Endothelial cell of umbilical vein (primary cell): Measurements from ENCODE around the gene PTCHD4. TPM values are rescaled to one million over a fixed set of nuclear protein-coding genes. Genes with fewer than 3 reads are reported as not detected.

Experiments used
- BruUV-seq: library from RNA; stranded (reverse); fragments of 400-500 nt; replicated peaks from 2 replicates; lab custom pipeline; 2021; lab: Mats Ljungman, UMichigan
- CTCF ChIA-PET: fragments of 300-600, 350-600 bp; sonication (Branson Sonifier 250); formaldehyde crosslinking; loops from one replicate; lab custom pipeline; 2021; ENCODE audit warnings: antibody characterized with exemption, inconsistent platforms; lab: Charles Lee
- POLR2A ChIA-PET: fragments of 300-600, 350-600 bp; sonication (Branson Sonifier 250); formaldehyde crosslinking; loops from one replicate; lab custom pipeline; 2021; ENCODE audit warnings: antibody characterized with exemption, inconsistent platforms; lab: Charles Lee
- DNase-seq: peaks from one replicate; pipeline ENCODE4 v3.0.0-alpha.2; 2011; ENCODE audit warnings: low read depth, low spot score
- FAIRE-seq: peaks from 2 replicates; lab custom pipeline; 2011; peaks lifted over from hg19 to GRCh38; lab: Jason Lieb, UNC
- H2AFZ ChIP-seq: 2 replicates; pipeline ENCODE4 v1.6.0; 2012; ENCODE audit warnings: low read depth, low read length, control low read depth, inconsistent platforms
- H3K27ac ChIP-seq: 2 replicates; pipeline ENCODE4 v1.5.1; 2011; ENCODE audit warnings: low read depth, mild to moderate bottlenecking, control low read depth, low read length, moderate library complexity; ENCODE audit not compliant: insufficient read depth
- H3K27me3 ChIP-seq, 2 experiments: 2 replicates each; pipeline versions ENCODE4 v1.6.0 to v1.6.1; 2011; ENCODE audit warnings: low read length in 2 of 2, mixed read lengths in 1 of 2; ENCODE audit not compliant: control insufficient read depth in 2 of 2, insufficient read depth in 2 of 2
- H3K36me3 ChIP-seq, 2 experiments: 2 replicates in 1 of 2; 3 replicates in 1 of 2; pipeline ENCODE4 v1.5.1; 2011; ENCODE audit warnings: low read length in 2 of 2, mild to moderate bottlenecking in 1 of 2, moderate library complexity in 1 of 2; ENCODE audit not compliant: control insufficient read depth in 2 of 2, insufficient read depth in 2 of 2; ENCODE audit errors: extremely low read depth in 1 of 2
- H3K4me1 ChIP-seq: 3 replicates; pipeline ENCODE4 v1.5.1; 2011; ENCODE audit warnings: mild to moderate bottlenecking, low read length; ENCODE audit not compliant: control insufficient read depth, insufficient read depth; ENCODE audit errors: extremely low read depth
- H3K4me2 ChIP-seq: 2 replicates; pipeline ENCODE4 v1.6.1; 2011; ENCODE audit warnings: low read length, control low read depth, mixed read lengths; ENCODE audit not compliant: insufficient read depth
- H3K4me3 ChIP-seq, 3 experiments: fragments of 200-600 bp in 1 of 3; sonication (generic), shearing (Covaris generic) in 1 of 3; replicated peaks in 1 of 3; 2 replicates each; pipeline ENCODE4 v1.5.1; 2011 to 2016; ENCODE audit warnings: control low read depth in 3 of 3, low read length in 3 of 3, mild to moderate bottlenecking in 2 of 3, inconsistent platforms in 1 of 3, low read depth in 1 of 3, moderate library complexity in 1 of 3; ENCODE audit not compliant: insufficient read depth in 1 of 3
- H3K79me2 ChIP-seq: 2 replicates; pipeline ENCODE4 v1.6.0; 2012; ENCODE audit warnings: low read length, inconsistent platforms; ENCODE audit not compliant: control insufficient read depth, insufficient read depth
- H3K9ac ChIP-seq: replicated peaks from 2 replicates; pipeline ENCODE3; 2011; ENCODE audit warnings: low read length, control low read depth; ENCODE audit not compliant: insufficient read depth; ENCODE audit errors: extremely low read depth
- H3K9me1 ChIP-seq: replicated peaks from 3 replicates; pipeline ENCODE4 v1.6.0; 2011; ENCODE audit warnings: mild to moderate bottlenecking, low read length; ENCODE audit not compliant: control insufficient read depth, insufficient read depth; ENCODE audit errors: extremely low read depth
- H3K9me3 ChIP-seq: replicated peaks from 2 replicates; pipeline ENCODE4 v1.5.1; 2012; ENCODE audit warnings: low read length, inconsistent platforms; ENCODE audit not compliant: control insufficient read depth, insufficient read depth
- H4K20me1 ChIP-seq: replicated peaks from 2 replicates; pipeline ENCODE3; 2011; ENCODE audit warnings: mild to moderate bottlenecking, low read length; ENCODE audit not compliant: control insufficient read depth, insufficient read depth; ENCODE audit errors: extremely low read depth
- EZH2 ChIP-seq: IDR thresholded peaks from 2 replicates; pipeline ENCODE4 v1.6.1; 2012; ENCODE audit warnings: borderline replicate concordance, low read depth, mild to moderate bottlenecking, moderate library complexity, low read length, inconsistent platforms; ENCODE audit not compliant: severe bottlenecking
- FOS ChIP-seq: IDR thresholded peaks from 2 replicates; pipeline ENCODE4 v1.6.1; 2011; ENCODE audit warnings: mild to moderate bottlenecking, low read length, moderate library complexity, borderline replicate concordance; ENCODE audit not compliant: insufficient read depth
- GATA2 ChIP-seq: IDR thresholded peaks from 2 replicates; pipeline ENCODE4 v1.7.0; 2011; ENCODE audit warnings: low read depth, mild to moderate bottlenecking, moderate library complexity, mixed read lengths, low read length; ENCODE audit not compliant: insufficient read length, insufficient read depth
- JUN ChIP-seq: IDR thresholded peaks from 2 replicates; pipeline ENCODE4 v1.6.1; 2011; ENCODE audit warnings: borderline replicate concordance, low read depth; ENCODE audit not compliant: insufficient read length, insufficient read depth
- MYC ChIP-seq: IDR thresholded peaks from one replicate; pipeline ENCODE4 v1.6.1; 2011; ENCODE audit warnings: mild to moderate bottlenecking, low read depth, low read length
- POLR2A ChIP-seq: IDR thresholded peaks from 2 replicates; pipeline ENCODE4 v1.6.1; 2012; ENCODE audit warnings: low read depth, mild to moderate bottlenecking, control low read depth, low read length
- POLR2AphosphoS5 ChIP-seq: IDR thresholded peaks from 2 replicates; pipeline ENCODE4 v1.6.1; 2012; ENCODE audit warnings: low read depth, mild to moderate bottlenecking, control low read depth, low read length, moderate library complexity; ENCODE audit not compliant: insufficient read depth
- dilution Hi-C: fragments of 300-500 bp; cut with MboI; formaldehyde crosslinking; loops from one replicate; pipeline ENCODE4 v1.15.0; 2019; ENCODE audit warnings: low sequenced_read_pairs; ENCODE audit not compliant: extremely low pct_ligation_motif_present
- intact Hi-C: fragments of 100-400 bp; cut with micrococcal nuclease; formaldehyde crosslinking; loops from one replicate; pipeline ENCODE4 v1.10.0; 2022
- polyA plus RNA-seq, 4 experiments: library from polyadenylated mRNA; depleted of rRNA in 3 of 4; stranded (reverse) in 3 of 4; unstranded in 1 of 4; fragments of >200 nt; gene quantifications; 2 replicates each; pipeline versions ENCODE4 v1.2.1 to v1.2.3, GENCODE V29; 2011 to 2012; ENCODE audit warnings: missing spikeins in 1 of 4
- total RNA-seq: library from RNA; stranded (reverse); gene quantifications from 2 replicates; pipeline ENCODE4 v1.2.3, GENCODE V29; 2021
- TF ChIP-seq, protein P1 (sequence below): IDR thresholded peaks from 2 replicates; pipeline ENCODE4 v1.6.1; 2011; ENCODE audit not compliant: insufficient read depth, insufficient read length
- TF ChIP-seq, protein P2 (sequence below), 2 donors: IDR thresholded peaks; 1 replicate in 1 of 2; 2 replicates in 1 of 2; pipeline ENCODE4 v1.5.1; 2011; ENCODE audit warnings: low read length in 2 of 2, mild to moderate bottlenecking in 2 of 2, moderate library complexity in 2 of 2, control low read depth in 1 of 2, inconsistent platforms in 1 of 2, low read depth in 1 of 2; ENCODE audit not compliant: insufficient read depth in 1 of 2; ENCODE audit errors: extremely low read depth in 1 of 2

Gene PTCHD4
- total and polyA plus RNA-seq, 2 donors (not counting 3 experiments of a cell fraction or from before 2014, with no cell fraction given): 1.3 to 2.0 TPM

DNA sequence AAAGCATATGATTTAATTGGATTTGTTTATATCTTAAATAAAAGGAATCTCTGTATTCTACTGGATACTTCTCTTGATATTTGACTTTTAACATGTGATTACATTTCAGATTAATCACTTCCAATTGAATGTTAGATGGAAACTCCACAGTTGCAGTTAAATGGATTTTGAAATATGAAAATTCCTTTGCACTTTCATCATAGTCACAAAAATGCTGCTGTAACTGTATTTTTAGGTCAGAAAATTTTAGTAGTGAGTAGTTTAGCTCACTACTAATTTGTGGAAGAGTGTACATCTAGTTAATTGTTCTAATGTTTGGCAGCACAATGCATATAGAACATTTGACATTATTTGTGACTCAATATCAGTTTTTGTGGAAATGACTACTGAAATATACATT, 26.8 kb downstream of the PTCHD4 start:
- Histone ChIP-seq H3K36me3 (no peaks in the 10 kb centered on the region), H3K27ac (no peak overlapping the region), H3K27me3 (no peaks in the 10 kb centered on the region), H3K79me2 (no peaks in the 10 kb centered on the region), H2AFZ (no peak overlapping the region), H3K9me3 (no peaks in the 10 kb centered on the region), H4K20me1 (no peaks in the 10 kb centered on the region), H3K9me1 (no peaks in the 10 kb centered on the region), H3K4me2 (no peak overlapping the region), H3K4me1 (no peaks in the 10 kb centered on the region), H3K9ac (no peak overlapping the region), H3K4me3 (no peak overlapping the region)
- no TSS peak for BruUV-seq
- intact Hi-C loops (no loop called here), dilution Hi-C loops (no loop called here)
- CTCF ChIA-PET: no interaction called here
- FAIRE-seq (no peak), DNase-seq (no peak)
- no peak for TF ChIP-seq JUN
- no peak for TF ChIP-seq EZH2
- TF ChIP-seq, protein P1, sequence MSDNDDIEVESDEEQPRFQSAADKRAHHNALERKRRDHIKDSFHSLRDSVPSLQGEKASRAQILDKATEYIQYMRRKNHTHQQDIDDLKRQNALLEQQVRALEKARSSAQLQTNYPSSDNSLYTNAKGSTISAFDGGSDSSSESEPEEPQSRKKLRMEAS: no peak
- no peak for TF ChIP-seq FOS
- TF ChIP-seq, protein P2, sequence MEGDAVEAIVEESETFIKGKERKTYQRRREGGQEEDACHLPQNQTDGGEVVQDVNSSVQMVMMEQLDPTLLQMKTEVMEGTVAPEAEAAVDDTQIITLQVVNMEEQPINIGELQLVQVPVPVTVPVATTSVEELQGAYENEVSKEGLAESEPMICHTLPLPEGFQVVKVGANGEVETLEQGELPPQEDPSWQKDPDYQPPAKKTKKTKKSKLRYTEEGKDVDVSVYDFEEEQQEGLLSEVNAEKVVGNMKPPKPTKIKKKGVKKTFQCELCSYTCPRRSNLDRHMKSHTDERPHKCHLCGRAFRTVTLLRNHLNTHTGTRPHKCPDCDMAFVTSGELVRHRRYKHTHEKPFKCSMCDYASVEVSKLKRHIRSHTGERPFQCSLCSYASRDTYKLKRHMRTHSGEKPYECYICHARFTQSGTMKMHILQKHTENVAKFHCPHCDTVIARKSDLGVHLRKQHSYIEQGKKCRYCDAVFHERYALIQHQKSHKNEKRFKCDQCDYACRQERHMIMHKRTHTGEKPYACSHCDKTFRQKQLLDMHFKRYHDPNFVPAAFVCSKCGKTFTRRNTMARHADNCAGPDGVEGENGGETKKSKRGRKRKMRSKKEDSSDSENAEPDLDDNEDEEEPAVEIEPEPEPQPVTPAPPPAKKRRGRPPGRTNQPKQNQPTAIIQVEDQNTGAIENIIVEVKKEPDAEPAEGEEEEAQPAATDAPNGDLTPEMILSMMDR (IDR thresholded peaks at IDR 0.05; ENCODE audit: extremely low read depth in 1 of 2, insufficient read depth in 1 of 2, low read depth in 1 of 2, low read length in 2 of 2): no peak
- TF ChIP-seq POLR2AphosphoS5: no peak
- no peak for TF ChIP-seq GATA2
- no peak for TF ChIP-seq POLR2A
- no peak for TF ChIP-seq MYC
- POLR2A ChIA-PET: interaction anchor here (0.7 kb wide), 1 partner anchor 393 kb away, joined by 4 read pairs; no protein-coding TSS in a partner anchor
